GM12875 (cell line): Measurements from ENCODE around the gene PEX12.
"Not testable (repeated sequence)": the region's sequence is repeated elsewhere in the genome, so short reads cannot be mapped to it uniquely, and the experiment has no call there.

Source experiments
- H3K4me3 ChIP-seq: one replicate; pipeline ENCODE4 v1.5.1; 2011; ENCODE audit warnings: low read depth, low read length, control low read depth
- CTCF ChIP-seq: IDR thresholded peaks from 2 replicates; pipeline ENCODE4 v1.5.1; 2011; ENCODE audit warnings: low read depth, mild to moderate bottlenecking, control low read depth, inconsistent platforms, low read length, moderate library complexity, borderline replicate concordance; ENCODE audit not compliant: insufficient read depth

PEX12 gene

DNA sequence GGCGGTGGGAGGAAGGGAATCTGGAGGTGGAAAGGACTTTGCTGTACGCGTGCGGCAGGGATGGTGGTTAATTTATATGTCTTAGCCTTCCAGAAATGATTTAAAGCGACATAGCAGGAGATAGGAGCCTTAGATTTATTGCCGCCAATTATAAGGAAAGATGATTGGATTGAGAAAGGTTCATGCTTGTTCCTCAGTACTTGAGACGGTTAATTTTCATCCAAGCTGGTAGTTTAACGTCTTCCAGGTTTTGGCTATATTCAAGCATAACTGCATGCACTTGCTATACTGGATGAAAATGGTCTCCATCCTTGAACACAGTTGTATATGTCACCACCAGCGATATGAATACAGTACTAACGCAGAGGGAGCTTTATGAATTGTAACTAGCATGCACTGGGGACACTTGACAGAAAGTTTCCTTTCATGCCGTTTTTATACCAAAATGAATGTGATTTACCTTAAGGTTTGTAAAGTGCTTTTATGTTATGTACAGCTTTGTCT is 610 bp upstream of the PEX12 start:
- TF ChIP-seq CTCF, result no peak
- peak overlapping the region; percentile 54 for H3K4me3 ChIP-seq

- H3K4me3 ChIP-seq, result peak overlapping the region; percentile 54
- TF ChIP-seq CTCF, result no peak
Observed at GRCh38 chr17:35577830-35578196, 558 bp downstream of the PEX12 start.

DNA sequence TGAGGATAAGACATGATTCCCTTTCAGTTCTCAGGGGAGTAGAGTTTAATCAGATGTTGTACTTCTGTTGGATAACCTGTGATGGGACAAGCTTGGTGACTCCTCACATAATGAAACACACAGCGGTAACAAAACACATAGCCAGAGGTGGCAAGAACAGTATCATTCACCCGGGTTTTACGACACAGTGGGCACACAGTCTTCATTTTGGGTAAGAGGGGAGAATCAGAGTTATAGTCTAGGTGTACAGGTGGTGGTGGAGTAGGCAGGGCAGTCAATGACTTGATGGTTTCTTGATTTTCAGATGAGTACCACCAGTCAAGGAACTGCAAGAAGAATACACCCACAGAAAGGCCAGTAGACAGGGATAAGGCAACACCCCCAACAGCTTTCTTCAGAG is 2.6 kb downstream of the PEX12 start:
- H3K4me3 ChIP-seq, result no peak overlapping the region
- no peak for TF ChIP-seq CTCF

DNA sequence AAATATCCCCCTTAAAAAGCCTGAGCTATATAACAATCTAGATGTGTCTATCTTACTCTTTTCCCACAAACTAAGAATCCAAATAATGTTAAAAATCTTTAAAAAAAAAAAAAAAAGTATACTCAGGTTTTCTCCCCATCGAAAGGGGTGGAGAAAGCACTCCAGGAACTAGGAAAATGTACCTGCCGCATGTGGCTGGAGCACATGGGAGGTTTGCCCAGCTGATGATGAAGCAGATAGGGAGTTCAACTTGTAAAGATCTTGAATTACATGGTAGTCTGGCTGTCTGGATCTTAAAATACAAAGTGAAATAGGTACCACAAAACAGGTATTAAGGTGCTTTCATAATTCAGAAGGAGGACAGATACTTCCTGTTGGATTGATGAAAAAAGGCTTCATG is 9.0 kb downstream of the PEX12 start:
- H3K4me3 ChIP-seq, result no peak overlapping the region
- no peak for TF ChIP-seq CTCF

DNA sequence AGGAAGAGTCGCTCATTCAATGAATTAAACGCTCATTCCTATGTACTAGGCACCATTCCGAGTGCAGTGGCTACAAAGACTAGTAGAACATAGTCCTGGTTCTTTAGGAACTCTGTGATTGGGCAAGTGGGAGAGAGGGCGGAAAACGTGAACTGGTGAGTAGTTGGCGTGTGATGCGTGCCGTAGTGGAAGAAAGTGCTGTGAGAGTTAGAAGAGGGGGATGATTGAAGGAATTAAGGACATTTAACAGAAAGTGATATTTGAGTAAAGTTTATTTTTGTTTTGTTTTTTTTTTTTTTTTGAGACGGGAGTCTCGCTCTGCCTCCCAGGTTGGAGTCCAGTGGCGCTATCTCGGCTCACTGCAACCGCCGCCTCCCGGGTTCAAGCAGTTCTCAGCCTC is 9.8 kb downstream of the PEX12 start:
- H3K4me3 ChIP-seq, result peak overlapping the region; percentile 81
- TF ChIP-seq CTCF, result no peak

DNA sequence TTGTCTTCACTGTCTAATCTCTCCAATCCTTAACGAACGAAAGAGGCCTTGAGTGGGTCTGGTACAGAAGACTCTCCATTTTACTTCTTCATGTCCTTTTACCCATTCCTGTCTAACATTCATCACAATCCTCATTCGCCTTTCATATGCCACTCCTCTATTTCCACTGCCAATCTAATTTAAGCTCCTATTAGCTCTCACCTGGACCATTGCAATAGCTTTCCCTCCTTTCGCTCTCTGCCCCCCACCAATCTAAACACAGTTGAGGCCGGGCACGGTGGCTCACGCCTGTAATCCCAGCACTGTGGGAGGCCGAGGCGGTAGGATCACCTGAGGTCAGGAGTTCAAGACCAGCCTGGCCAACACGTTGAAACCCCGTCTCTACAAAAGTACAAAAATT is 11.4 kb downstream of the PEX12 start:
- no peak for TF ChIP-seq CTCF
- no peak overlapping the region for H3K4me3 ChIP-seq

DNA sequence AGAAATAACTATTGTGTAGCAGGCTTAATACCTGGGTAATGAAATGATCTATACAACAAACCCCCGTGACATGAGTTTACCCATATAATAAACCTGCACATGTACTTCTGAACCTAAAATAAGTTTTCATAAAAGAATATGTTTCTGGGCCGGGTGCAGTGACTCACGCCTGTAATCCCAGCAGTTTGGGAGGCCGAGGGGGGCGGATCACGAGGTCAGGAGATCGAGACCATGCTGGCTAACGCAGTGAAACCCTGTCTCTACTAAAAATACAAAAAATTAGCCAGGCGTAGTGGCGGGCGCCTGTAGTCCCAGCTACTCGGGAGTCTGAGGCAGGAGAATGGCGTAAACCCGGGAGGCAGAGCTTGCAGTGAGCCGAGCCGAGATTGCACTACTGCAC is 15.2 kb downstream of the PEX12 start:
- not testable (repeated sequence) for H3K4me3 ChIP-seq

GRCh38 chr17:35560703-35561102 is 17.7 kb downstream of the PEX12 start, which contains the start of gene SLFN14:
SLFN14 (minus strand) TSS chr17:35560819; CDS start chr17:35558062, 2,757 bp downstream.
- no peak for TF ChIP-seq CTCF
- H3K4me3 ChIP-seq, result no peak within 1 kb of the TSS
